SK-N-SH (cell line): ENCODE data around the gene POMC. TPM values are rescaled to one million over a fixed set of nuclear protein-coding genes. Genes with fewer than 3 reads are reported as not detected.

ENCODE experiments used
- CTCF ChIA-PET: fragments of 300-600, 350-600 bp; formaldehyde crosslinking; extraction: SDS; loops from one replicate; lab custom pipeline; 2021; lab: Yijun Ruan, JAX
- POLR2A ChIA-PET: fragments of 350-600 bp; sonication (Branson Sonifier 250); formaldehyde crosslinking; extraction: SDS; loops from one replicate; lab custom pipeline; 2020; ENCODE audit warnings: antibody characterized with exemption, inconsistent platforms; lab: Yijun Ruan, JAX
- DNase-seq: peaks from one replicate; pipeline ENCODE4 v3.0.0; 2012
- H2AFZ ChIP-seq: fragments of 200-600 bp; sonication (generic); 2 replicates; pipeline ENCODE4 v1.8.1; 2016; ENCODE audit warnings: antibody characterized with exemption, mild to moderate bottlenecking, low read depth
- H3F3A ChIP-seq: fragments of 200-600 bp; sonication (generic); replicated peaks from 2 replicates; pipeline ENCODE3; 2016; ENCODE audit warnings: antibody characterized with exemption, mild to moderate bottlenecking; ENCODE audit not compliant: insufficient read depth
- H3K27ac ChIP-seq, 2 experiments: fragments of 200-500 bp in 1 of 2; fragments of 200-600 bp in 1 of 2; sonication (Bioruptor generic) in 1 of 2; sonication (generic), shearing (Covaris generic) in 1 of 2; 2 replicates each; pipeline versions ENCODE4 v1.5.1 to v1.6.1; 2014 to 2016; ENCODE audit warnings: low read depth in 2 of 2, inconsistent platforms in 1 of 2, low read length in 1 of 2, mild to moderate bottlenecking in 1 of 2, mixed read lengths in 1 of 2
- H3K27me3 ChIP-seq: fragments of 200-600 bp; sonication (generic), shearing (Covaris generic); 2 replicates; pipeline ENCODE4 v1.6.1; 2016; ENCODE audit warnings: mixed run types; ENCODE audit not compliant: insufficient read depth
- H3K36me3 ChIP-seq, 2 experiments: fragments of 200-500 bp in 1 of 2; fragments of 200-600 bp in 1 of 2; sonication (Bioruptor generic) in 1 of 2; sonication (generic) in 1 of 2; replicated peaks in 1 of 2; 2 replicates each; pipeline versions ENCODE3 to v1.5.1; 2014 to 2016; ENCODE audit warnings: low read length in 1 of 2, mild to moderate bottlenecking in 1 of 2; ENCODE audit not compliant: insufficient read depth in 2 of 2, control insufficient read depth in 1 of 2
- H3K4me1 ChIP-seq, 2 experiments: fragments of 200-500 bp in 1 of 2; fragments of 200-600 bp in 1 of 2; sonication (Bioruptor generic) in 1 of 2; sonication (generic), shearing (Covaris generic) in 1 of 2; 2 replicates each; pipeline versions ENCODE4 v1.5.1 to v1.6.1; 2014 to 2016; ENCODE audit warnings: low read depth in 1 of 2, low read length in 1 of 2, mixed run types in 1 of 2; ENCODE audit not compliant: insufficient read depth in 2 of 2, control insufficient read depth in 1 of 2
- H3K4me2 ChIP-seq: fragments of 200-600 bp; sonication (generic), shearing (Covaris generic); 2 replicates; pipeline ENCODE4 v1.6.1; 2017; ENCODE audit warnings: mixed run types
- H3K4me3 ChIP-seq, 2 experiments: fragments of 200-500 bp in 1 of 2; fragments of 200-600 bp in 1 of 2; sonication (Bioruptor generic) in 1 of 2; sonication (generic), shearing (Covaris generic) in 1 of 2; 2 replicates each; pipeline versions ENCODE4 v1.5.1 to v1.8.1; 2014 to 2016; ENCODE audit warnings: low read depth in 2 of 2, inconsistent platforms in 1 of 2, low read length in 1 of 2, mild to moderate bottlenecking in 1 of 2, mixed read lengths in 1 of 2, moderate library complexity in 1 of 2
- H3K79me2 ChIP-seq: fragments of 200-600 bp; sonication (generic); 2 replicates; pipeline ENCODE4 v1.8.1; 2017; ENCODE audit warnings: mild to moderate bottlenecking; ENCODE audit not compliant: insufficient read depth
- H3K9ac ChIP-seq: fragments of 200-600 bp; sonication (generic); 2 replicates; pipeline ENCODE4 v1.6.1; 2017; ENCODE audit warnings: mixed run types
- H3K9me2 ChIP-seq: fragments of 200-600 bp; sonication (generic); 2 replicates; pipeline ENCODE4 v1.6.1; 2017; ENCODE audit warnings: mixed run types
- H3K9me3 ChIP-seq: fragments of 200-600 bp; sonication (generic); 2 replicates; pipeline ENCODE4 v1.6.1; 2017; ENCODE audit warnings: mixed run types, mild to moderate bottlenecking, moderate library complexity
- H4K20me1 ChIP-seq: fragments of 200-600 bp; sonication (generic); 2 replicates; pipeline ENCODE4 v1.6.1; 2017; ENCODE audit warnings: mild to moderate bottlenecking, mixed run types; ENCODE audit not compliant: insufficient read depth
- EP300 ChIP-seq, 2 experiments: IDR thresholded peaks; 2 replicates each; pipeline versions ENCODE4 v1.4.0 to v1.6.1; 2012; ENCODE audit warnings: borderline replicate concordance in 1 of 2, low read depth in 1 of 2, low read length in 1 of 2
- FOXJ3 ChIP-seq: sonication (generic); formaldehyde crosslinking; IDR thresholded peaks from 2 replicates; pipeline ENCODE4 v1.5.1; 2020; ENCODE audit warnings: mild to moderate bottlenecking, missing genetic modification reagents
- NFIC ChIP-seq: IDR thresholded peaks from 2 replicates; pipeline ENCODE4 v1.4.0; 2012; ENCODE audit warnings: borderline replicate concordance
- NRF1 ChIP-seq: IDR thresholded peaks from 2 replicates; pipeline ENCODE4 v1.6.1; 2012; ENCODE audit warnings: low read depth, mild to moderate bottlenecking, low read length
- RCOR1 ChIP-seq: fragments of 150-350 bp; IDR thresholded peaks from 2 replicates; pipeline ENCODE4 v1.6.1; 2017; ENCODE audit warnings: antibody characterized with exemption, low read length
- SMC3 ChIP-seq: IDR thresholded peaks from 2 replicates; pipeline ENCODE4 v1.6.1; 2012; ENCODE audit warnings: low read depth, low read length, improper control_type of control experiment
- TCF12 ChIP-seq: IDR thresholded peaks from 2 replicates; pipeline ENCODE4 v1.4.0; 2012
- TEAD4 ChIP-seq: IDR thresholded peaks from 2 replicates; pipeline ENCODE4 v1.4.0; 2012; ENCODE audit warnings: mild to moderate bottlenecking, borderline replicate concordance; ENCODE audit not compliant: insufficient read depth
- WGBS: methylation state at CpG from one replicate; pipeline ENCODE4 v1.1.6; 2017; ENCODE audit warnings: low lambda C conversion rate; 5-methylcytosine and 5-hydroxymethylcytosine counted together
- polyA plus RNA-seq, 3 experiments: library from polyadenylated mRNA; depleted of rRNA; stranded (reverse); fragments of >200 nt; gene quantifications; 2 replicates each; pipeline ENCODE4 v1.2.3, GENCODE V29; 2012
- TF ChIP-seq, protein P1 (sequence below): fragments of 150-350 bp; IDR thresholded peaks from 2 replicates; pipeline ENCODE4 v1.6.1; 2017; ENCODE audit warnings: antibody characterized with exemption, low read length, low read depth, borderline replicate concordance

The POMC gene
- not detected in 2 replicates for polyA plus RNA-seq (2012; rRNA removed)
- polyA plus RNA-seq (2012; cell fraction: cytosol; rRNA removed) = not detected in 2 replicates
- polyA plus RNA-seq (2012; cell fraction: nucleus; rRNA removed) = not detected in 2 replicates

- CTCF ChIA-PET = interaction anchor here (0.8 to 8.5 kb wide), 5 partner anchors 8 to 193 kb away, joined by 3 to 121 read pairs (median 5); no protein-coding TSS in a partner anchor
- Histone ChIP-seq H3K27me3 (peaks cover 37% of the 10 kb centered on the region), H3K4me1 (peaks cover 0 to 8% of the 10 kb centered on the region in 2 experiments; a peak in 1 of 4 replicates), H3K36me3 (no peaks in the 10 kb centered on the region), H4K20me1 (no peaks in the 10 kb centered on the region), H2AFZ (peak within 1 kb of the TSS; percentile 70; the same call in 1 of the 2 replicates), H3K9ac (no peak within 1 kb of the TSS), H3K9me2 (no peaks in the 10 kb centered on the region), H3K27ac (no peak within 1 kb of the TSS), H3K79me2 (no peaks in the 10 kb centered on the region), H3K4me3 (peak within 1 kb of the TSS; percentile 47 to 56), H3K9me3 (no peaks in the 10 kb centered on the region), H3K4me2 (peak within 1 kb of the TSS; percentile 92), H3F3A (no peaks in the 10 kb centered on the region)
- no peak for TF ChIP-seq NFIC
- no peak for TF ChIP-seq TCF12
- TF ChIP-seq TEAD4 = no peak
- no peak for TF ChIP-seq RCOR1
- no peak for TF ChIP-seq FOXJ3 (CRISPR knock-in tag)
- TF ChIP-seq EP300 (IDR thresholded peaks at IDR 0.05; ENCODE audit: borderline replicate concordance in 1 of 2, low read depth in 1 of 2, low read length in 1 of 2) = no peak
- no peak for TF ChIP-seq SMC3
- no peak for TF ChIP-seq NRF1
- peak; percentile 82 for DNase-seq
- 26% methylated on average over 49 of the region's 75 CpGs for WGBS
- POLR2A ChIA-PET = no interaction called here
These were observed at the start of gene POMC for GRCh38 chr2:25168256-25169072. Gene POMC, minus strand, starts transcription at chr2:25168580. Its CDS starts 3,808 bp downstream, at chr2:25164772.

DNA sequence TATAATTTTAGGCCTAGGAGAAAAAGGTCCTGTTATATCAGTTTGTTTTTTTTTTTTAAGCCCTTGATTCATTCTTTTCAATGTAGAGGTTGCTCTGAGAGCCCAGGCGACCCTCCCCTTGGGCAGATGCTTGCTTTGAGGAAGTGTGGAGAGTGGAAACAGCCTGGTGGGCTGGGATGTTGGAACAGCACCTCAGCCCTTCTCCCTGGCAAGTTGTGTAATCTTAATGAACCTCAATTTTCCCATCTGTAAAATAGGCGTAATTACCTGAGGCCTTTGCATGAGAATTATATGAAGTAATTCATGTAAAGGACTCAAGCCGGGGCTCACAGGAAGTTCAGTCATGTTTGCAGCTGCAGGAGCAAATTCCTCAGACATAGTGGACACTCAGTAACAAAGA lies 49.7 kb upstream of the POMC start:
- TF ChIP-seq, protein P1, sequence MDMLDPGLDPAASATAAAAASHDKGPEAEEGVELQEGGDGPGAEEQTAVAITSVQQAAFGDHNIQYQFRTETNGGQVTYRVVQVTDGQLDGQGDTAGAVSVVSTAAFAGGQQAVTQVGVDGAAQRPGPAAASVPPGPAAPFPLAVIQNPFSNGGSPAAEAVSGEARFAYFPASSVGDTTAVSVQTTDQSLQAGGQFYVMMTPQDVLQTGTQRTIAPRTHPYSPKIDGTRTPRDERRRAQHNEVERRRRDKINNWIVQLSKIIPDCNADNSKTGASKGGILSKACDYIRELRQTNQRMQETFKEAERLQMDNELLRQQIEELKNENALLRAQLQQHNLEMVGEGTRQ = no peak
- H3K4me3 ChIP-seq = no peak overlapping the region
- no peak overlapping the region for H3K4me2 ChIP-seq
- DNase-seq = peak; percentile 19
- H3K27me3 ChIP-seq = no peaks in the 10 kb centered on the region
- no peak overlapping the region for H2AFZ ChIP-seq
- H3K79me2 ChIP-seq = no peaks in the 10 kb centered on the region
- H3K36me3 ChIP-seq = no peaks in the 10 kb centered on the region
- no peaks in the 10 kb centered on the region for H3K9me3 ChIP-seq
- no peak overlapping the region for H3K27ac ChIP-seq
- no peaks in the 10 kb centered on the region for H3K9me2 ChIP-seq
- ChIA-PET CTCF (interaction anchor here (1.2 to 4.6 kb wide), 3 partner anchors 11 to 390 kb away, joined by 3 to 47 read pairs (median 3); no protein-coding TSS in a partner anchor), POLR2A (no interaction called here)
- no peaks in the 10 kb centered on the region for H4K20me1 ChIP-seq
- H3K9ac ChIP-seq = no peak overlapping the region
- H3F3A ChIP-seq = no peaks in the 10 kb centered on the region
- WGBS = 74% methylated on average over 3 of the region's 3 CpGs
- peaks cover 0 to 3% of the 10 kb centered on the region in 2 experiments; a peak in 1 of 4 replicates for H3K4me1 ChIP-seq
